Activated CD8-positive, alpha-beta memory T cell treated with anti-CD3 and anti-CD28 coated beads, Interleukin-2, amount 50 U/mL, for 4 hours (primary cell): ENCODE results near the gene PYGO2.
A peak's percentile ranks its signal among the peaks of the same experiment; 100 is the strongest.
"Not testable (repeated sequence)": the region's sequence is repeated elsewhere in the genome, so short reads cannot be mapped to it uniquely, and the experiment has no call there.

Experiments used
- DNase-seq: peaks from one replicate; pipeline ENCODE4 v3.0.0-alpha.2; 2020

Gene PYGO2

DNA sequence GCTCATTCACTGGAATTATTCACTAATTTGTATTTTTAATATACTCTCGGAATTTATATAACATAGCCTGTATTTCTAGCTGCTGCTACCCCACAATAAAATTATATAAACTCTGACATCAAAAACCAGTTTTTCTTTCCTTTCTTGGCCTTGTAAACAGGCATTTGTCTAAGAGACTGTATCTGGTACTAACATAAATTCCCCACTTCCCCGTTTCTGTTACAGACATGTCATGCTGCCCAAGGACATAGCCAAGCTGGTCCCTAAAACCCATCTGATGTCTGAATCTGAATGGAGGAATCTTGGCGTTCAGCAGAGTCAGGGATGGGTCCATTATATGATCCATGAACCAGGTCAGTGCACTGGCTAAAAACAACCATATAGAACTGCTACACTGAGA, 16.2 kb upstream of the PYGO2 start:
- not testable (repeated sequence) for DNase-seq

DNA sequence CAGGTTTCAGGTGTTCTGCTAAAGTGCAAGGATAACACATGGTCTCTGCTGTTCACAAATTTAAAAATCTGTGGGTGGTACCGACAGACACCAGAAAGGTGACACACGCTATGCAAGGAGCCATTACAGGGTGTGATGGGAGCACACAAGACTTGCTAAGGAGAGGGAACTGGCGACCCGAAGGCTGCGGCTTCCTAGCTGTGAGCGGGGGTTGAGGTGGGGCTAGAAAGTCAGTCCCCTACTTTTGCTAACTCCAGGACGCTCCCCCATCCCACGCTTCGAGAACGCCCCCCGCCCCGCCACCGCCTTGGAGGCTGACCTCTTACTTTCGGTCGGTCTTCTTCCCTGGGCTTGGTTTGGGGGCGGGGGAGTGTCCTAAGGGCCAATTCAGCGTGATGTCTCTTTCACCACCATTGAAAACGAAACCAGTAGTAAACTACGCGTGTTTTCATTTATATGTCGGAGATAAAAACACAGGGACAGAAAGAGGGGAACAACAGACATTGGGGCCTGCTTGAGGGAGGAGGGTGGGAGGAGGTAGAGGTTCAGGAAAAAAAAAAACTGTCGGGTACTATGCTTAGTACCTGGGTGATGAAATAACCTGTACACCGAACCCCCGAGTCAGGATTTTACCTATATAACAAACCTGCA, 14.0 kb upstream of the PYGO2 start:
- DNase-seq: peak; percentile 52

DNA sequence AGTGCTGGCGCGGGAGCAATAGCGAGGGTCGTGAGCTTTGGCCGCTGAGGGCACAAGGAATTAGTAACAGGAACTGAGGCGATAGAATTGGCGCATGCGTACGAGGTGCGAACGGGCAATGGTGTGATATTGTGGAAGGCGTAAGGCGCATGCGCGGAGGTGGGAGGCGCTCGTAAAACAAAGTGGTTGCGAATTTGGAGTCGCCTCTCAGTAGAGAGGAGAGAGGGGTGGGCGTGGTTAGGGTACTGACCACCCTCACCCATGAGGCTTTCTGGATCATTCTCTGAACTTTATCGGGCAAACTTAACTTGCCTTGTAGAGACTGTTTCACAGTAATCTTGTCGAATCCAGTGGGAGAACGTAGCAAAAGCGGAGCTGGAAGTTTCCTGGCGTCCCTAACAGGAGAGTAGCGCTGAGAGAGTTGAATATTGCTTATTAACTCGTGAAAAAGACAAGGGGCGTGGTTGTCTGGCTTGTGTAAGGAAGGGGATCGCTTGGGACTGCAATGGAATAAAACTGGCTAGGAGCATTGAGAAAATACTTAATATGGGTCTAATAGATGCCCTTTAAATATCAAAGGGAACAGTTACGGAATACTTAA, 13.3 kb upstream of the PYGO2 start:
- DNase-seq: peak; percentile 92

DNA sequence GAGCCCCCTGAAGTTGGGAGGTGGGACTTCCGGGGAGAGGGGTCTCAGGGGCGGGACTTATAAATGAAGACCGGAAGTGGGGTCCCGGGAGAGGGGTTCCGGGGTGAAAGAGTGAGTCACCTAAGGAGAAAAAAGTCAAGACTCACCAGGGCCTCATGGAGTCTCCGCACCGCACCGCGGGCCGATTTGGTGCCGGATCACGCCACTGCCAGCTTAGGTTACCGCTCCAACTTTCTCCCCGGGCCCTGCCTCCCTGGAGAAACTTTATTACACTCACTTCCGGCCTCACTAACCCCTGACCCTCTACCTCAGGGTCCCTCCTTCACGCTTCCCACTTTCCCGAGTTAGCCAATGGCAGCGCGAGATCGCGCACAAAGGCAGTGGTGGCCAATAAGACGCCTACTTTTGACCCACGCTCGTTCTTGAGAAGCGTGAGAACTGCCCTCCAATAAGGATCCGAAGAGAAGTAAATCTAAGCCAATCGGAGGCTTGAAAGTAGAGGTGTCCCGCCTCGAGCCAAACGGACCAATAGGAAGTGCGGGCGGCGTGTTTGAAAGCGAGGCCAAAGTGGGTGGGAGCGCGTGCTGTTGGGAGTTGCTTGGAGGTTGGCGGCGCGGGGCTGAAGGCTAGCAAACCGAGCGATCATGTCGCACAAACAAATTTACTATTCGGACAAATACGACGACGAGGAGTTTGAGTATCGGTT, 12.7 kb upstream of the PYGO2 start, which contains the start of gene CKS1B:
CKS1B (plus strand) TSS at position 580 of the 706 bp plus-strand sequence; CDS start at position 645, 65 bp downstream.
- peak; percentile 92 for DNase-seq

DNA sequence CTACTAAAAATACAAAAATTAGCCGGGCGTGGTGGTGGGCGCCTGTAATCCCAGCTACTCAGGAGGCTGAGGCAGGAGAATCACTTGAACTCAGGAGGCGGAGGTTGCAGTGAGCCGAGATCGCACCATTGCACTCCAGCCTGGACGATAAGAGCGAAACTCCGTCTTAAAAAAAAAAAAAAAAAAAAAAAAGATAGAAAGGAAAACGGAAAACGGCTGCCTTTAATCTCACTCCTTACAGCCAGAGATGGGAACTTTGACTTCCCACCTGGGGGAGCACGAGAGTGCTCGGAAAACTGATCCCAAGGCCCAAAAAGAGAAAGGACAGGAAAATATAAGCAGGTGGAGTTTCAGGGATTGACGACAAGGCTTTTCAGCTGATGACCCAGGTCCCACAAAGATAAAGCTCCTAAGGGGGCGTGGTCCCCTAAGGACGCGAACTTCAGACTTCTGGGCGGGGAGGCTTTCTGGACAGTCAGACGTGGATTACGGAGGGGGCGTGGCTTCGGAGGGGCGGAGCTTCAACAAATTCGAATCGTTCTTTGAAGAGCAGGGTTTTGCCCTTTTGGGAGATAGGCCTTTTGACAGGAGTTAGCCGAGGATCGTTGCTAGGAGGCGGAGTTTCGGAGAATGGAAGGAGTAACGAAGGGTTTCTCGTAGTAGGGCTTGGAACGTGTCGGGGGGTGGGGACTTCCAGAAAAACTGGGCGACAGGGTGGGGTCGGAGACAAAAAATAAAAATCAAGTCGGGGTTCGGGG, 11.9 kb upstream of the PYGO2 start:
- peak; percentile 91 for DNase-seq

DNA sequence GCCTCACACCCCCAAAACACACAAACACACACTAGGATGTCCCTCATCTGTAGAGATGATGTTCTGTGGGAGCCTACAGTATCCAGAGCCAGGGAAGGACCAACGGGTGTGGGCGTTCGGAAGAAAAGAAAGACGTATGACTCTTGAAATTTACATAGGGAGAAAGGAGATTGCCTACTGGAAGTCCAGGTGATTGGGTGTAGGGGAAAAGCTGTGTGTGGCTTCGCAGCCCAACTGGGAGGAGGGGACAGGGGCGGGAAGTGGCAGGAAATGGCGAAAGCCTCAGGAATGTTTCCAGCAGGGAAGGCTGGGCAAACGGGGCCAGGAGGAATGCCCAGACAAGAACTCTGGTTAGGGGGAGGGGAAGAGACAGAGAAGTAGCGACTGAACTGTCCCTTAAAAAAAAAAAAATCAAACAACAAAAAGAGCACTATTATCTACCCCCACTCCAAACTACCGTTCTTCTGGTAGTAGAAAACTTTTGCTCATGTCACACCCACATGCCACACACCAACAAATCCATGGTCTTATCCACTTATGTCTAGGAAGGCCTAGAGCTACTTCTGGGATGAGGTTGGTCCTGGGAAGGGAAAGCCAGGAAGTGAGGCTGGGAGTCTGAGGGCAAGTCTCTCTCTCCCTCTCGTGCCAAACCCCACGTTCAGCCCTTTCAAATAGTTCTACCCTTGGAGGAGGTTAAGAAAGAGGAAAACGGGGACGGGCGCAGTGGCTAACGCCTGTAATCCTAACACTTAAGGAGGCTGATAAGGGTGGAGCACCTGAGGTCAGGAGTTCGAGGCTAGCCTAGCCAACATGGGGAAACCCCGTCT, 11.1 kb upstream of the PYGO2 start:
- DNase-seq: no peak

DNA sequence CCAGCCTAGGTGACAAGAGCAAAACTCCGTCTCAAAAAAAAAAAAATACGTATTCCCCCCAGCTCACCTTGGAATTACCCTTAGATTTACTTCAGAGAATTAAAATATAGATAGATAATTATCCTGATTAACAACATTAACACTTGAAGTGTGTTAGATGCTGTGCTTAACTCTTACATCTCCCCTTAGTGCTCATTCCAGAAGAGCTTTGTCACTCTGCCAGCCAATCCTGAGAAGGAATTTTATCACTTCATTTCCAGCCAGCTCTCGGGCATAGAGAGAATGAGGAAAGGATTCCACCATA, 10.6 kb upstream of the PYGO2 start:
- no peak for DNase-seq

DNA sequence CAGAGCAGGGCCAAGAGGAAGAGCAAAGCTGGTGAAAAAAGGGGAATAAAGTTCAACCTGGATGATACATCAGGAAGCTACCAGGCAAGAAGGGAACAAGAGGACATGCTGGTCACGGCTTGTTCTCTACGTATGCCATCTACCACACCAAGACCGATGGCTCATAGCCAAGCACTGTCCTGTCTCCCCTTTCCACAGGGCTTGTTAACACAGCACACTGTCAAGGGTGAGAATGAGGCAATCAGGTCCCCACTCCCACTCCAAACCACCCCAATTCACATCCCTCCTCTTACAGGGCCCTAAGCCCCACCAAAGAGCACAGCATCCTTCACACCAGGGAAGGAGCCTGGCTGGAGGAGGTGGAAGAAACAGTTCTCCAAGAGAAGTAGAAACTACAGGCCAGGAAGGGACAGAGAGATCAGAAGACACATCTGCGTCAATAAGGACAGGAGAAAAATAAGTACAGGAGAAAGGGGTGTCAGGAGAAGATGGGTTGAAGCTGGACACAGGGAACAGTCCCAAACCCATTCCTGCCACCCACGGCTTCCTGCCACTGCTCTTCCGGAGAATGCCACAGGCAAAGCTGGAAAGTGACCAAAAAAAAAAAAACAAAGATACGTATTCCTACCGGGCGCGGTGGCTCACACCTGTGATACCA, 9.9 kb upstream of the PYGO2 start:
- no peak for DNase-seq

DNA sequence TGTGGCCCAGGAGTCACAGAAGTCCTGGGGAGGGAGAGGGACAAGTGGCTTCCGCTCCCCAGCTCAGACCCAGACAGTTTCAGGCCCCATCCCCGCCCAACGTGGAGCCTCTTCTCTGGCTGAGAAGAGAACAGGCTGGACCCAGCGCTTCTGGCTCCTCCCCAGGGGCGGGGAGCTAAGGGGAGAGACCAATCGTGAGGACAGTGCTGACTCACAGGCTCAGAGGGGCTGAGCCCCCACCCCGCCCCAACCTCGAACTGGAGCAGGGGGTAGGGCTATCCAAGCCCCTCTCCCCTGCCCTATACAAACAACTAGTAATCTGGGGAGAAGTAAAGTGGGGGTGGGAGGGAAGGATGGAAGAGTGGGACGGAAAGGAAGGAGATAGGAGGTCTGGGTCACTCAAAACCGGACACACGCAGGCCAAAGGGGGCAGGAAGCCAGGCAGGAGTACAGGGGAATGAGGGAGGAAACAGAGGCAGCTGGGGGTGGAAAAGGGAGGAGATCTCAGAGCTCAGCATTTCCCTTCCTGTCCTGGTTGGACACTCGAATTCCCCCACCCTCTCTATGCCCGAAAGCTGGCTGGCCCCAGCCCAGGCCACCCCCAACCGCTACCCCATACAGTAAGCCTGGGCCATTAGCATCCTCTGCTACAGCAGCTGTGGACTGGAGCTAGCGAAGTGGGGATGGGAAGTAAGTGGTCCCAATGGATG, 9.2 kb upstream of the PYGO2 start, which contains the start of gene SHC1:
SHC1 (minus strand) TSS at position 117 of the 710 bp plus-strand sequence. CDS start 221 bp downstream, outside the sequence.
- DNase-seq: no peak

DNA sequence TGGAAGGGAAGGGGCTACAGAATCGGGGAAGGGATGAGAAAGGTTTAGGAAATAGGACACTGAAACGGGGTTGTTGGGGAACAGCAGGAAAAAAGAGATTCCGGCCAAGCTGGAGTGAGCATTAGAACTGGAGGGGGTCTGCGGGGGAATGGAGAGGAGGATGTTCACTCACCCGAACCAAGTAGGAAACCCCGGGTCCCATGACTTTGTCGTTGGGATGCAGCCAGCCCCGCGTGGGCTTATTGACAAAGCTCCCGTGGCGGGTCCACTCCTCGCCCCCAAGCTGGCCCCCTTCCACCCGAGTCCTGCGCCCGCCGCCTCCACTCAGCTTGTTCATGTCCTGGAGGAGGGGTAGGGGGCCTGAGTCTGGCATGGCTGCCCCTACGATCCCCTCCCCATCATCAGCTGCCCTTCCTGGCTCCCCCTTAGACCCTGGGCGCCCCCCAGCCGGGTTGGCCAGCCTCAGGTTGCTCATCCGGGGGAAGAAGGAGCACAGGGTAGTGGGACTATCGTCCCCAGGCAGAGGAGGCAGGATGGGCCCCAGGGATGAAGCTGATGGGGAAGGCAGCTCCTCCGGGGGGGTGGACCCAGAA, 8.4 kb upstream of the PYGO2 start:
- no peak for DNase-seq

DNA sequence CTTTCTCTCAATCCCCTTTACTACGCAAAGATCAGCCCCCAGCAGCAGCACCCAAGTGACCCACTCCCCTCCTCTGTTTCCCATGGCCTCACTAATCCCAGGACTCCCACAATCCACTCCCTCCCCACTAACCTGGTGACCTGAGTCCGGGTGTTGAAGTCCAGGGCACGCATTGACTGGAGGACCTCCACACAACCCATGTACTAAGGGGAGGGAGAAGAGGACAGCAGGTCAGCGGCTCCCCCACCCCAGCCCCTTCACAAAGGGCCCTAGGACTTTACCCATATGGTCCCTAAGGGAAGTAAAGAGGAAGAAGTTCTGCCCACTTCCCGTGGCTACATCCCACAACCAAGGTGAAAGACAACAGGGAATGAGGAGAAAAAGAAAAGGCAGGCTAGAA, 7.7 kb upstream of the PYGO2 start:
- DNase-seq: no peak

DNA sequence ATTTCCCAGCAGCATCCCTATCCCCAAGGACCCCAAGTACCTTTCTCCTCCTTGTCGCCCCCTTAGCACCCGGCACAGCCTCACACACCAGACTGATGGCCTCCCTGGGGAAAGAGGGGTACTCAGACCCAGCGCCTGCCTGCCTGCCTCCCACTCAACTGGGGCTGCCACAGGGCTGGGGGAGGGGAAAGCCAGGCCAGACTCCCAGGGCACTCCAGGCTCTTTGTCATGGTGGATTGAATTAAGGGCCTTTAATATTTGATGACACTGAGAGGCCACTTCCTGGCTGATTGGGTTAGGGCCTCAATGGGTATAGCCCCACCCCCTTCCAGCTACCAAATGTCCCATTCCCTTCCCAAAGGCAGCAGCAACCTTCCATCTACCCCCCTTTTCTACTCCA, 7.1 kb upstream of the PYGO2 start:
- no peak for DNase-seq

DNA sequence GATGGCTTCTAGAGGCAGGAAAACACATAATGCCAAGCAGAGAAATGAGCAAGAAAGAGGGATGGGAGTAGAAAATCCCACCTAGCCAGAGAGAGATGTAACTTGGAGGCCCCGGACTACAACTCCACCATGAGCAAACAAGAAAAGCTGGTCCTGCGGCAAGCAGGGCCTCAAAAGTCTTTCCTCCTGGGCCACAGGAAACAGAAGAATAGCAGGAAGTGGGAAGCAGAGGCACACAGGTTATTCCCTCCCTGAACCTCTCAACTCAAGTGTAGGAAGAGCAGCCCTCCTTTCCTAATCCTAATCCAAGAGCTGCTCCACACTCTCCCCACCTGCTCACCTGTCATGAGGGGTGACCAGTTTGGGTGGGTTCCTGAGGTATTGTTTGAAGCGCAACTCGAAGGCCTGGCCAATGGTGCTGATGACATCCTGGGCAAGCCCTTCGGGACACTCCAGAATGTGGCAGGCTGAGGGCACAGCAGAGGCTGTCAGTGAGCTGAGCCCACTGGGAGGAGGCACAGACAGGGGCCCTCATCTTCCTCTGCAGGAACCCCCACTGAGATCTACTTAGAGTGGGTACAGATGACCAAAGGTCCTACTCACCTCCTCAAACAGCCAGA, 5.9 kb upstream of the PYGO2 start:
- DNase-seq: no peak

DNA sequence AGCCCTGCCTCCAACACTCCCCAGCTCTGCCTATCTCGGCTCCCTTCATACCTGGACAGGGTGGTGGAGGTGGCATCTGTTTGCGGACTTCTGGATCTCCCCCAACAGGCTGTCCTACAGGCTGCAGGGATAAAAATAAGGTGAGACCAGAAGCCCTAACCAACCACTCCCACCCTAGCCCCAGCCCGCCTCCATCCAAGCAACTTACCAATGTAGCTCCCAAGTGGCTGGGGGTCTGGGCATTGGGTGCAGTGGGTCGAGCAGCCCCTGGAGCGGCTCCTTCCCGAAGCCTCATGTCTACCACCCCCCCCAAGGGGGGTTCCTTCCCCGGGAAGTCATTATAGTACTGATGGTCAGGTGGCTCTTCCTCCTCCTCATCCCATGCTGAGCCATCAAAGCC, 4.5 kb upstream of the PYGO2 start:
- no peak for DNase-seq

DNA sequence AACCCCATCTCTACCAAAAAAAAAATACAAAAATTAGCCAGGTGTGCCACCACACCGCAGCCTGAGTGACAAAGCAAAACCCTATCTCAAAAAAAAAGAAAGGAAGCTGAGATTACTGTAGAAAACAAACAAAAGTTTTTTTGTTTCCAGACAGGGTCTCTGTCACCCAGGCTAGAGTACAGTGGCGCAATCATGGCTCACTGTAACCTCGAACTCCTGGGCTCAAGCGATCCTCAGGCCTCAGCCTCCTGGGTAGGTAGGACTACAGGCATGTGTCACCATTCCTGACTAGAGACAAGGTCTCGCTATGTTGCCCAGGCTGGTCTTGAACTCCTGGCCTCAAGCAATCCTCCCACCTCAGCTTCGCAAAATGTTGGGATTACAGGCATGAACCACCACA, 2.8 kb upstream of the PYGO2 start:
- DNase-seq: no peak

DNA sequence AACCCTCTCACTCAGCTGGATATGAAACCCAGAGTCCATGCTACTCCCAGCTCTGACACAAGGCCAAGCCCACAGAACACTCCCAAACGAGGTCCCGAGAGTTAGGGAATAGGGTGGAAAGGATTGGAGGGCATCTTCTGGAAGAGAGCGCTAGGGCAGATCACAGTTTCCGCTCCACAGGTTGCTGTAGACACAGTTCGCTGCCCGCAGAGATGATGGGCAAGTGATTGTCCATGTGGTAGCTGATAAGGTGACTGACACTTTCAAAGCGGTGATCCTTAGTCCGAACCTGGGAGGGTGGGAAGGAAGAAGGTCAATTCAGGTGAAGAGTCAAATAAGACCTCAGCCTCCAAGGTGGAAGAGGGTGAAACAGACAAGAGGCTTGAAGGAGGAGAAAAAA, 2.1 kb upstream of the PYGO2 start:
- no peak for DNase-seq

DNA sequence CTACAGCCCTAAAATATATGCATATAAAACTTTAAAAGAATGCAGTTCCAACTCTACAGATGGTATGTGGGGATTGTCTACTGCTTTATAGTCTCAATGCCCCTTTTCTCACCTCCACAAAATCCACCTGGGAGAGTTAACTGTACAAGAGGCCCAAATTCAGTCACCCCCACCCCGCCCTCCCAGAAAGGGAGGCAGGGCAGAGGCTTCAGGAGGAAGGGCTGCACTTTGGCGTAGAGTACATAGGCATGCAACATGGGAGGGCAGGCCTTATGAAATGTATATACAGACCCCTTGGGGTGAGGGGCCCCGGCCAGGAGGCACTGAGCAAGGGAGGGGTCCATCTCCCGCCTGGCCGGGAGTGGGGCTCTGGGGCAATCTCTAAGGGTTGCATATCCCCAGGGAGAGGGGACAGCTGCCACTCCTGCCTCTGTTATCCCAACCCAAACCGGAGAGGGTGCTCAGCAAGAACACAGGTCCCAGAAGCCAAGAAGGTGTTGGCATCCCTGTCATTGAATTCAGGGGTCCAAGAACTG, 1.3 kb upstream of the PYGO2 start:
- no peak for DNase-seq

DNA sequence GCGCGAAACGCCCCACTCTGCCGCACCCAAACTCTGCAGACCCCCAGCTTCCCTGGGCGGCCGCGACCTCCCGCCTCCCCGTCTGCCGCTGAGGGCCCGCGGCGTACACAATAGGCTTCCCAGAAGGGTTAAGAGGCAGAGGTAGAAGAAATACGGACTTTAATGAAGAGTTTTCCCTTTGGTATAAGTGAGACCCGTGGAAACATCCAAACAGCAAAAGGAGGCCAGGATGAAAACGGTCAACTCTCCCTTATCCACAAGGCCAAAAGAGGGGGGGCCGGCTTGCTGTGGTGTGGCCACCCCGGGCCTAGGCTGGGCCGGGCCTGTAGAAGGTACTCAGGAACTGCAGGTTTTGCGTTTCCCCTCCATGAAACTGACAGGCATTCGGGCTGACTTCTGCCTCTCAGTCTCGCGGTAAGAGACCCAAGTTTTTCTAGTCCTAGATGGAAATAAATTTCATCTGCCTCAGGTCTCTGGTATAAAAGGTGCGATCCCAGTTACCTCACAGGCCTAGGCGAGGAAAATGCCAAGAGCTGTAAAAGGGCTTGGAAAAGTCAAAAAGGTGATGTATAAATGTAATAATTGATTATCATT, 671 bp upstream of the PYGO2 start:
- no peak for DNase-seq

DNA sequence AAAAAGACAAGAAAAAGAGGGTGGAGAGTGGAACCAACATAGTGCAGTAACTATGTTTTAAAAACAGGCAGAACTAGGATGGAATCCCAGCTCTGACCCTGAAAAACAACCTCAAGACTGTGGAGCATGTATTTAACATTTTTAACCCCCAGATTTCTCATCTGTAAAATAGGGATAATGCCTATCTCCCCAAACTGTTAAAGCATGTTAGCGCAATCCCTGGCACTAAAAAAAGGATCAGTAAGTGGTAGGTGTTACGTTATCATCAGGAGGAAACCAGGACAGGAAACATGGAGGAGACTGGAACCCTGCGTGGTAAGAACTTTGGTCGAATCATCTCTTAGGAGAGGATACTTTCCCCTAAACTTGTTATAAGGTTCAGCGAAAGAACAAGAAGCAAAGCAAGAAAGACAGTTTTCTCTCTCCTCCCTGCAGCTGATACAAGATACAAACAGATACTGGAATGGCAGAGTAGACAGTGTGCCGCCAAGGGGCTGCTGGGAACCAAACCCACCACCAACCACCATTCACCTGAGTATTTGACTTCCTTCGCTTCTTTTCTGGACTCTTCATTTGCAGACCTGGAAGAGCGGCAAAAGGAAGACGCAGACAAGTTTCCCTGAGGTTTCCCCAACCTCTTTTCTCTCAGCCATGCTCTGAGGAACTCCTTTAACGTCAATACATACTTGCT, 991 bp downstream of the PYGO2 start:
- no peak for DNase-seq
